ENCODE measurements around the gene LAMTOR4. TPM values are rescaled to one million over a fixed set of nuclear protein-coding genes. Genes with fewer than 3 reads are reported as not detected.

LAMTOR4 gene
- total and polyA plus RNA-seq, 2 of the 13 experiments (the other 11 are each of a cell fraction or from before 2014, with no cell fraction given): 115 to 118 TPM

- TF ChIP-seq CEBPG (CRISPR knock-in tag; IDR thresholded peaks at IDR 0.05) (no peak), CSRNP1 (CRISPR knock-in tag; IDR thresholded peaks at IDR 0.05) (no peak), HNRNPK (IDR thresholded peaks at IDR 0.05; ENCODE audit: low read depth, low read length, poor library complexity, severe bottlenecking) (peak; percentile 59)
- no peak for DNase-seq (ENCODE audit: low spot score)
- H3K27ac ChIP-seq (ENCODE audit: extremely low read length, insufficient read depth, low read length): no peak overlapping the region
- H4K20me1 ChIP-seq (ENCODE audit: insufficient read depth, low read length): no peaks in the 10 kb centered on the region
- no peak for FAIRE-seq
- H3K4me1 ChIP-seq (ENCODE audit: insufficient read depth, low read length): peaks cover 43% of the 10 kb centered on the region
- H3K36me3 ChIP-seq (replicated peaks in 1 of 2; ENCODE audit: control insufficient read depth in 1 of 2, insufficient read depth in 2 of 2, low read length in 2 of 2): no peaks in the 10 kb centered on the region
- in situ Hi-C loops (cut with HindIII; ENCODE audit: extremely low pct_ligation_motif_present, low pct_unique_long_range_greater_than_20kb): no loop called here
- H2AFZ ChIP-seq (ENCODE audit: low read length): no peak overlapping the region
- no peak overlapping the region for H3K9ac ChIP-seq (ENCODE audit: insufficient read depth, low read depth, low read length)
- no peak for ATAC-seq
- H3K4me3 ChIP-seq (replicated peaks in 1 of 3; ENCODE audit: insufficient read depth in 1 of 3, low read depth in 2 of 3, low read length in 3 of 3): 0 out of 6 replicates have a peak overlapping the region, but pooled peaks of 1 of the 3 experiments have one; percentile 73
- intact Hi-C loops (cut with micrococcal nuclease; ENCODE audit: unreplicated experiment): no loop called here
- CTCF ChIA-PET (ENCODE audit: low intra/inter-chr PET ratio, low total read pairs): no interaction called here
- H3K9me3 ChIP-seq (ENCODE audit: low read length): no peaks in the 10 kb centered on the region
- POLR2A ChIA-PET: no interaction called here
- peak overlapping the region; percentile 77; the same call in 1 of the 2 replicates for H3K4me2 ChIP-seq (ENCODE audit: low read depth, low read length)
- WGBS (ENCODE audit: low lambda C conversion rate): 55% methylated on average over 11 of the region's 11 CpGs
- no peaks in the 10 kb centered on the region for H3K79me2 ChIP-seq (ENCODE audit: insufficient read depth, low read length)
- peaks cover 1 to 43% of the 10 kb centered on the region in 2 experiments; a peak in 3 of 5 replicates for H3K27me3 ChIP-seq (ENCODE audit: control insufficient read depth in 1 of 2, insufficient read depth in 2 of 2, low read length in 2 of 2)
- no TSS peak for BruUV-seq (replicated peaks)
These were observed 21.6 kb downstream of the LAMTOR4 start for GRCh38 chr7:100170101-100170897.

GRCh38 chr7:100171087-100171681 lies 22.5 kb downstream of the LAMTOR4 start:
- FAIRE-seq: no peak
- Histone ChIP-seq H3K4me1 (ENCODE audit: insufficient read depth, low read length) (peaks cover 43% of the 10 kb centered on the region), H3K4me3 (replicated peaks in 1 of 3; ENCODE audit: insufficient read depth in 1 of 3, low read depth in 2 of 3, low read length in 3 of 3) (peak overlapping the region; percentile 51 to 73 (median 52); a peak in 4 of 6 replicates), H3K27ac (ENCODE audit: extremely low read length, insufficient read depth, low read length) (no peak overlapping the region), H3K4me2 (ENCODE audit: low read depth, low read length) (peak overlapping the region; percentile 77), H3K79me2 (ENCODE audit: insufficient read depth, low read length) (no peaks in the 10 kb centered on the region), H3K9me3 (ENCODE audit: low read length) (no peaks in the 10 kb centered on the region), H3K9ac (ENCODE audit: insufficient read depth, low read depth, low read length) (no peak overlapping the region), H2AFZ (ENCODE audit: low read length) (no peak overlapping the region), H3K27me3 (ENCODE audit: control insufficient read depth in 1 of 2, insufficient read depth in 2 of 2, low read length in 2 of 2) (peaks cover 2 to 41% of the 10 kb centered on the region in 2 experiments; a peak in 4 of 5 replicates), H3K36me3 (replicated peaks in 1 of 2; ENCODE audit: control insufficient read depth in 1 of 2, insufficient read depth in 2 of 2, low read length in 2 of 2) (no peaks in the 10 kb centered on the region), H4K20me1 (ENCODE audit: insufficient read depth, low read length) (no peaks in the 10 kb centered on the region)
- intact Hi-C loops (cut with micrococcal nuclease; ENCODE audit: unreplicated experiment) (no loop called here), in situ Hi-C loops (cut with HindIII; ENCODE audit: extremely low pct_ligation_motif_present, low pct_unique_long_range_greater_than_20kb) (no loop called here)
- CTCF ChIA-PET (ENCODE audit: low intra/inter-chr PET ratio, low total read pairs): no interaction called here
- POLR2A ChIA-PET: no interaction called here
- 6% methylated on average over 11 of the region's 61 CpGs for WGBS (ENCODE audit: low lambda C conversion rate)
- ATAC-seq: peak; percentile 42
- no peak for DNase-seq (ENCODE audit: low spot score)
- no TSS peak for BruUV-seq (replicated peaks)
- TF ChIP-seq HNRNPK (IDR thresholded peaks at IDR 0.05; ENCODE audit: low read depth, low read length, poor library complexity, severe bottlenecking) (peak; percentile 8), JARID2 (CRISPR knock-in tag; IDR thresholded peaks at IDR 0.05; ENCODE audit: insufficient replicate concordance) (no peak), ZNF124 (CRISPR knock-in tag; IDR thresholded peaks at IDR 0.05) (no peak), GABPB1 (CRISPR knock-in tag; IDR thresholded peaks at IDR 0.05) (peak; percentile 45; the same call in 1 of the 2 replicates), ELF1 (CRISPR knock-in tag; IDR thresholded peaks at IDR 0.05) (no peak), SP5 (CRISPR knock-in tag; IDR thresholded peaks at IDR 0.05; ENCODE audit: borderline replicate concordance, low read depth) (no peak), HIC2 (CRISPR knock-in tag; IDR thresholded peaks at IDR 0.05; ENCODE audit: low read depth) (no peak), ZNF777 (CRISPR knock-in tag; IDR thresholded peaks at IDR 0.05) (peak; percentile 83), ZNF292 (CRISPR knock-in tag; IDR thresholded peaks at IDR 0.05; ENCODE audit: borderline replicate concordance, low read depth) (no peak), SAP130 (CRISPR knock-in tag; IDR thresholded peaks at IDR 0.05; ENCODE audit: low read depth) (0 out of 2 replicates have a peak, but pooled peaks have one; percentile 10)
